Mesothelial cell of epicardium (in vitro differentiated cells): ENCODE measurements around the gene CCNT2. TPM values are rescaled to one million over a fixed set of nuclear protein-coding genes. Genes with fewer than 3 reads are reported as not detected.
A peak's percentile ranks its signal among the peaks of the same experiment; 100 is the strongest.

Experiments
- DNase-seq, 2 experiments: peaks; one replicate each; pipeline ENCODE4 v3.0.0; 2021; ENCODE audit warnings: low spot score in 2 of 2; ENCODE audit not compliant: unreplicated experiment in 2 of 2
- H3K27ac Mint-ChIP-seq: 2 replicates; pipeline ENCODE4 v1.8.0; 2021; ENCODE audit warnings: mixed read lengths
- H3K27me3 Mint-ChIP-seq: 2 replicates; pipeline ENCODE4 v1.8.0; 2021; ENCODE audit warnings: low read depth, mixed read lengths
- H3K36me3 Mint-ChIP-seq: 2 replicates; pipeline ENCODE4 v1.8.0; 2021; ENCODE audit warnings: mixed read lengths
- H3K4me1 Mint-ChIP-seq: 2 replicates; pipeline ENCODE4 v1.8.0; 2021; ENCODE audit warnings: mixed read lengths
- H3K4me3 Mint-ChIP-seq: 2 replicates; pipeline ENCODE4 v1.8.0; 2021; ENCODE audit warnings: mild to moderate bottlenecking, moderate library complexity, mixed read lengths
- H3K9me3 Mint-ChIP-seq: 2 replicates; pipeline ENCODE4 v1.8.0; 2021; ENCODE audit warnings: mixed read lengths
- total RNA-seq: library from RNA; stranded (reverse); gene quantifications from 3 replicates; pipeline ENCODE4 v1.2.1, GENCODE V29; 2021
- TF ChIP-seq, protein P1 (sequence below): fragments of 200-600 bp; sonication (generic); IDR thresholded peaks from one replicate; pipeline ENCODE4 v1.5.0; 2021; ENCODE audit warnings: antibody characterized with exemption; ENCODE audit not compliant: unreplicated experiment

Gene CCNT2
- total RNA-seq, result 70.0 to 70.5 TPM (median 70.3 TPM) in 3 replicates

DNA sequence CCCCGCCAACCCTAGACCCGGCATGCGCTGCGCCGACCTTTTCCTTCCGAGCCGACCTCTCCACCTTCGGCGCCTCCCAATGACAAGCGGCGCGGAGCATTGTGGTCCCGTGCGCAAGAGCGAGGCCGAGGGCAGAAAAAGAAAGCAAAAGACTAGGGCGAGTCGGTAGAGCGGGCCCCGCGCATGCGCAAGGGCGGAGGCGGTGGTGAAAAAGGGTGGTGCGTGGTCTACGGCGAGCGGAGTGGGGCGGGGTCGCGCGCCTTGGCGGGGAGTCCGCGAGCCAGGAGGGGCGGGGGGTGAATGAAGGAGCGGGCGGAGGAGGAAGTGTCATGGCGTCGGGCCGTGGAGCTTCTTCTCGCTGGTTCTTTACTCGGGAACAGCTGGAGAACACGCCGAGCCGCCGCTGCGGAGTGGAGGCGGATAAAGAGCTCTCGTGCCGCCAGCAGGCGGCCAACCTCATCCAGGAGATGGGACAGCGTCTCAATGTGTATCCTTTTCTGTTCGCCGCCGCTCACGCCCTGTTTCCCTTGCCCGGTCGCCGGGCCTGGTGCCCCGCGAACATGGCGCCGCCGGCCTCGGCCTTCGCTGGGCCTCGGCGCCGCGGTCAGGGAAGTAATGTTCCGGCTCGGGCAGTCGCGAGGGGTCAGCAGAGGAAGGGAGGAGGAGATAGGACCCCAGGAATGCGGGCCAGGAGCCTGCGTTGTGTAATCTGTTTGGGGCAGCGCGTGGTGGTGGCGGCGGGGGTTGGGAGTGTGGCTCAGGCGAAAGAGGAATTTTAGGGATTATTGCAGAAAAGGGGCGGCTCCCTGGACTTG is at the start of gene CCNT2:
TSS of gene CCNT2 (plus strand) at position 297 of the 815 bp plus-strand sequence. CDS start at position 330, 33 bp downstream.
- peaks cover 2% of the 10 kb centered on the region for H3K36me3 Mint-ChIP-seq
- DNase-seq, result peak; percentile 98 to 100
- H3K27ac Mint-ChIP-seq, result peak within 1 kb of the TSS; percentile 100
- peak within 1 kb of the TSS; percentile 98 for H3K4me3 Mint-ChIP-seq
- peaks cover 11% of the 10 kb centered on the region for H3K9me3 Mint-ChIP-seq
- peaks cover 14% of the 10 kb centered on the region for H3K4me1 Mint-ChIP-seq
- TF ChIP-seq, protein P1, sequence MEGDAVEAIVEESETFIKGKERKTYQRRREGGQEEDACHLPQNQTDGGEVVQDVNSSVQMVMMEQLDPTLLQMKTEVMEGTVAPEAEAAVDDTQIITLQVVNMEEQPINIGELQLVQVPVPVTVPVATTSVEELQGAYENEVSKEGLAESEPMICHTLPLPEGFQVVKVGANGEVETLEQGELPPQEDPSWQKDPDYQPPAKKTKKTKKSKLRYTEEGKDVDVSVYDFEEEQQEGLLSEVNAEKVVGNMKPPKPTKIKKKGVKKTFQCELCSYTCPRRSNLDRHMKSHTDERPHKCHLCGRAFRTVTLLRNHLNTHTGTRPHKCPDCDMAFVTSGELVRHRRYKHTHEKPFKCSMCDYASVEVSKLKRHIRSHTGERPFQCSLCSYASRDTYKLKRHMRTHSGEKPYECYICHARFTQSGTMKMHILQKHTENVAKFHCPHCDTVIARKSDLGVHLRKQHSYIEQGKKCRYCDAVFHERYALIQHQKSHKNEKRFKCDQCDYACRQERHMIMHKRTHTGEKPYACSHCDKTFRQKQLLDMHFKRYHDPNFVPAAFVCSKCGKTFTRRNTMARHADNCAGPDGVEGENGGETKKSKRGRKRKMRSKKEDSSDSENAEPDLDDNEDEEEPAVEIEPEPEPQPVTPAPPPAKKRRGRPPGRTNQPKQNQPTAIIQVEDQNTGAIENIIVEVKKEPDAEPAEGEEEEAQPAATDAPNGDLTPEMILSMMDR, result peak; percentile 30
- H3K27me3 Mint-ChIP-seq, result no peaks in the 10 kb centered on the region

DNA sequence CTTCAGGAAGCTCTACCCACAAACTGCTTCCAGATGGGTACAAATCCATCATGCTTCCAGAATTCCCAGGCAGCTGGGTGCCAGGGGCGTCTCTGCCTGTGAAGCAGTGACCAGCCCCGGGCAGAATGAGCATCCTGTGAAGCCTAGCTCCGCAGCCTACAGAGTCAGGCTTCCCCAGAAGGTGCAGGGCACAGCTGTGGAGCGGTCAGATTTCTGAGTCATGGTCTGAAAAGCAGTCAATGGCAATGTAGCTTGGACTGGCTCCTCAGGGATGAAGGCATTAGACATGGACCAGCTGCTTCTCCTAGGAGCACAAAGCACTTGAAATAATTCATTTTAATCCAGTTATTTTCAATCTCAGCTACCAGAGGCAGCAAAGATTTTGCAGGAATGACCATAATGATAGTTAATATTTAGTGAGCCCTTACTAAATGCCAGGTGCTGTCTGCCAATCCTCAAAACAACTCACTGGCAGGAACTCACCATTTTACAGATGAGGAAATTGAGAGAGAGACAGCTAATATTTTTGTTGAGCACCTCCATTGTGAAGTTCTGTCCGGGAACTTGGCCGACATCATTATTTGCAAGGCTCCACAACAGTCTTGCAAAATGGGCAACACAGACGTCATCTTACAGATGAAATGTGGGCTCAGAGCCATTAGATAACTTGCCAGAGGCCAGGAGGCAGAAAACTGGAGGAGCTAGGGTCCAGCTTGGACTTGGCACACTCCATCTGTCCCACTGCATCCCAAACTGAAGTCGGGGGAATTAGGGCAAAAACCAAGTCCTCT is 48.5 kb upstream of the CCNT2 start:
- H3K27me3 Mint-ChIP-seq, result no peaks in the 10 kb centered on the region
- H3K4me3 Mint-ChIP-seq, result no peak overlapping the region
- TF ChIP-seq, protein P1, result no peak
- no peaks in the 10 kb centered on the region for H3K9me3 Mint-ChIP-seq
- no peak overlapping the region for H3K27ac Mint-ChIP-seq
- H3K36me3 Mint-ChIP-seq, result peaks cover 2% of the 10 kb centered on the region
- DNase-seq, result no peak
- no peaks in the 10 kb centered on the region for H3K4me1 Mint-ChIP-seq

DNA sequence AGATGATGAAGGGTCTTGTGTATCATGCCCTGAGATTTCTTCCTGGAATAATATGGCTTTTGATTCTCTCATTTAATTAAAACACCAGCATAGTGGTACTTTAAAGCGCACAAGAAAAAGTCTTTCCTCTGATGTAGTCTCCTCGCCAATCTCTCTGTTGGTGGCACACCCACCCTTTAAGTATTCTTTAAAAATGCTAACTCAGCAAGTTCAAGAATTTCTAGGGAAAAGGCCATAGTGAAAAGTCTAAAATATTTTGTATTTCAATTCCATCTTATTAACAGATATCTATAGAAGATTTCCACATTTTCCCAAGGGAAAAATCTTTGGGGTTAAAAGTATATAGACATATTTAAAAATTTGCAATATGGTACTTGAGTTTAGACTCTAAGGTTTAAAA is 45.5 kb upstream of the CCNT2 start:
- no peak for DNase-seq
- TF ChIP-seq, protein P1, result no peak
- H3K27me3 Mint-ChIP-seq, result no peaks in the 10 kb centered on the region
- H3K4me3 Mint-ChIP-seq, result no peak overlapping the region
- no peak overlapping the region for H3K27ac Mint-ChIP-seq
- no peaks in the 10 kb centered on the region for H3K4me1 Mint-ChIP-seq
- H3K9me3 Mint-ChIP-seq, result peaks cover 8% of the 10 kb centered on the region
- H3K36me3 Mint-ChIP-seq, result no peaks in the 10 kb centered on the region

DNA sequence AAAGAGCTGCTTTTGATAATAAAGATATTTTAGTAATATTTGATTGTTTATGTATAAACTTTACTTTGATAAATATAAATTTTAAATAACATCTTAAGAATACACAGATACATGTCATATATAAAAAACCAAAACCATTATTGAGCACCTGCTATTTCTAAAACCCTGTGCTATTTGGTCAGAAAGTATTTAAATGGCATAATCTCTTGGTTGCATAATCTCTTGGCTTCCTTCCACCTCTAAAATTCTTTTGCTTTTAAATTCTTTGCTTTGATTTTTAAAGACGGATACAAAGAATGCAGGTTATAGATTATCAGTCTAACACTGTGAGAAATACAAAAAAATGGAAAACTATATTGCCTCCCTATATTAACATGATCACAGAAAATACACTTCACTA is 43.3 kb upstream of the CCNT2 start:
- DNase-seq, result no peak
- Mint-ChIP-seq H3K9me3 (peaks cover 26% of the 10 kb centered on the region), H3K27ac (no peak overlapping the region), H3K4me1 (no peaks in the 10 kb centered on the region), H3K4me3 (no peak overlapping the region), H3K36me3 (peaks cover 2% of the 10 kb centered on the region), H3K27me3 (no peaks in the 10 kb centered on the region)
- TF ChIP-seq, protein P1, result no peak

DNA sequence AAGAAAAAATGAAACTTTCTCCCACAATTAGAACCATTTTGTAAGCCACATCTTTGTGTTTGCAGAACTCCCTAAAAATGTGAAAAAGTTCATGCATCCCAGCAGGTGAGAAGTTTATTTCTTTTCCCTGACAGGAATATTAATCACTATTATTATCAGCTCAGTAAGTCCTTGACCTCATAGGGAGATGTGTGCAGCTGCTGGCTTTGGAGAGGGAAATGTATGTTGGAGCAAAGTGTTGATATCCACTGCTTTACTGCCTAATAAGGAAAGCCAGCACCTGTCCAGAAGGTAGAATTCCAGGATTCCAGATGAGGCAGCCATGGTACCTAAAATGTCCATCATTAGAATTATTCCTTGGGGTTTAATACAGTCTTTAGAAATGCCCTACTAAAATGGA is 35.8 kb upstream of the CCNT2 start:
- DNase-seq, result no peak
- TF ChIP-seq, protein P1, result no peak
- Mint-ChIP-seq H3K4me1 (no peaks in the 10 kb centered on the region), H3K9me3 (peaks cover 25% of the 10 kb centered on the region), H3K27ac (no peak overlapping the region), H3K4me3 (no peak overlapping the region), H3K27me3 (no peaks in the 10 kb centered on the region), H3K36me3 (peaks cover 2% of the 10 kb centered on the region)
